Transverse colon (tissue), 4 donors: ENCODE results near the gene SECISBP2.

ENCODE experiments used
- CTCF ChIP-seq, 5 experiments: fragments of 200-600 bp in 3 of 5; fragments of 450-650 bp in 2 of 5; sonication (generic) in 3 of 5; IDR thresholded peaks; 1 replicate in 2 of 5; 2 replicates in 3 of 5; pipeline ENCODE4 v1.5.1; 2016 to 2017; ENCODE audit warnings: antibody characterized with exemption in 5 of 5, inconsistent platforms in 3 of 5, mild to moderate bottlenecking in 2 of 5, moderate library complexity in 1 of 5
- POLR2AphosphoS5 ChIP-seq, 3 donors: sonication (generic); formaldehyde crosslinking; IDR thresholded peaks; one replicate each; pipeline ENCODE4 v1.6.1; 2016; ENCODE audit warnings: antibody characterized with exemption in 3 of 3

- TF ChIP-seq CTCF (IDR thresholded peaks at IDR 0.05): no peak
- no peak for TF ChIP-seq POLR2AphosphoS5 (IDR thresholded peaks at IDR 0.05)
These were observed 27.2 kb downstream of the SECISBP2 start for GRCh38 chr9:89345476-89345875.
